HCT116 (cell line): ENCODE results near the gene SLC9B1. TPM values are rescaled to one million over a fixed set of nuclear protein-coding genes. Genes with fewer than 3 reads are reported as not detected.
"Not testable (repeated sequence)": the region's sequence is repeated elsewhere in the genome, so short reads cannot be mapped to it uniquely, and the experiment has no call there.

ENCODE experiments used
- ATAC-seq: fragments of 200-7000 bp; cut with Tn5 transposase; 2 replicates; pipeline ENCODE4 v1.9.1; 2020; ENCODE audit warnings: mild to moderate bottlenecking, moderate library complexity
- BruUV-seq: library from RNA; stranded (reverse); fragments of 400-500 nt; replicated peaks from 2 replicates; lab custom pipeline; 2021; lab: Mats Ljungman, UMichigan
- CTCF ChIA-PET: fragments of 300-600 bp; sonication (Branson Sonifier 250); formaldehyde crosslinking; loops from one replicate; lab custom pipeline; 2021; ENCODE audit warnings: antibody characterized with exemption; lab: Charles Lee
- POLR2A ChIA-PET: fragments of 300-600, 350-600 bp; sonication (Branson Sonifier 250); formaldehyde crosslinking; loops from one replicate; lab custom pipeline; 2021; ENCODE audit warnings: antibody characterized with exemption; lab: Charles Lee
- RAD21 ChIA-PET, 2 experiments: fragments of 300-600 bp; sonication (Branson Sonifier 250); formaldehyde crosslinking; loops; one replicate each; lab custom pipeline; 2023; ENCODE audit warnings: low total read pairs in 2 of 2; ENCODE audit not compliant: uncharacterized antibody in 2 of 2, unreplicated experiment in 2 of 2, low non-redundant PET in 1 of 2; lab: Charles Lee
- DNase-seq: peaks from one replicate; pipeline ENCODE4 v3.0.0-alpha.2; 2010; ENCODE audit warnings: low read depth, low spot score
- H2AFZ ChIP-seq: fragments of 200-600 bp; shearing (Covaris generic), sonication (generic); 2 replicates; pipeline ENCODE4 v1.6.1; 2017; ENCODE audit warnings: low read depth, mixed run types, mixed read lengths, antibody characterized with exemption, low read length; ENCODE audit not compliant: poor library complexity, severe bottlenecking
- H3K27ac ChIP-seq: 2 replicates; pipeline ENCODE4 v1.5.1; 2012; ENCODE audit warnings: low read depth, low read length
- H3K27me3 ChIP-seq: fragments of 200-600 bp; sonication (generic); 2 replicates; pipeline ENCODE4 v1.6.1; 2016; ENCODE audit warnings: mixed run types, low read length, mixed read lengths; ENCODE audit not compliant: insufficient read depth
- H3K36me3 ChIP-seq, 2 experiments: fragments of 200-500 bp in 1 of 2; fragments of 200-600 bp in 1 of 2; sonication (Bioruptor generic) in 1 of 2; sonication (generic) in 1 of 2; 2 replicates each; pipeline versions ENCODE4 v1.5.1 to v1.6.1; 2014 to 2016; ENCODE audit warnings: low read length in 2 of 2, inconsistent platforms in 1 of 2, mixed read lengths in 1 of 2, mixed run types in 1 of 2; ENCODE audit not compliant: insufficient read depth in 2 of 2, control insufficient read depth in 1 of 2
- H3K4me1 ChIP-seq, 2 experiments: fragments of 200-600 bp in 1 of 2; sonication (generic) in 1 of 2; 2 replicates each; pipeline versions ENCODE4 v1.5.1 to v1.6.1; 2012 to 2017; ENCODE audit warnings: low read length in 2 of 2, inconsistent platforms in 1 of 2, mild to moderate bottlenecking in 1 of 2, mixed read lengths in 1 of 2, mixed run types in 1 of 2, moderate library complexity in 1 of 2; ENCODE audit not compliant: insufficient read depth in 2 of 2, control insufficient read depth in 1 of 2
- H3K4me2 ChIP-seq: fragments of 200-600 bp; sonication (generic); 2 replicates; pipeline ENCODE4 v1.6.1; 2017; ENCODE audit warnings: mixed run types, low read length, mixed read lengths
- H3K4me3 ChIP-seq, 2 experiments: fragments of 200-600 bp in 1 of 2; sonication (generic) in 1 of 2; replicated peaks in 1 of 2; 2 replicates each; pipeline ENCODE4 v1.5.1; 2011 to 2016; ENCODE audit warnings: low read length in 2 of 2, control low read depth in 1 of 2, low read depth in 1 of 2, mild to moderate bottlenecking in 1 of 2, mixed read lengths in 1 of 2, mixed run types in 1 of 2
- H3K79me2 ChIP-seq: fragments of 200-600 bp; sonication (generic); 2 replicates; pipeline ENCODE4 v1.6.1; 2017; ENCODE audit warnings: mild to moderate bottlenecking, mixed run types, low read length, moderate library complexity, mixed read lengths; ENCODE audit not compliant: insufficient read depth
- H3K9ac ChIP-seq: fragments of 200-600 bp; sonication (generic); 2 replicates; pipeline ENCODE4 v1.6.1; 2016; ENCODE audit warnings: low read length, mixed read lengths
- H3K9me2 ChIP-seq: fragments of 200-600 bp; sonication (generic), shearing (Covaris generic); 2 replicates; pipeline ENCODE4 v1.6.1; 2017; ENCODE audit warnings: mixed run types, mild to moderate bottlenecking, moderate library complexity; ENCODE audit not compliant: insufficient read depth
- H3K9me3 ChIP-seq, 2 experiments: fragments of 200-500 bp in 1 of 2; fragments of 200-600 bp in 1 of 2; sonication (Bioruptor generic) in 1 of 2; sonication (generic) in 1 of 2; 2 replicates each; pipeline ENCODE4 v1.6.1; 2014 to 2017; ENCODE audit warnings: low read length in 2 of 2, mixed read lengths in 2 of 2, inconsistent platforms in 1 of 2, low read depth in 1 of 2, mild to moderate bottlenecking in 1 of 2, mixed run types in 1 of 2, moderate library complexity in 1 of 2; ENCODE audit not compliant: control insufficient read depth in 1 of 2, insufficient read depth in 1 of 2
- H4K20me1 ChIP-seq: fragments of 200-600 bp; sonication (generic), shearing (Covaris generic); 2 replicates; pipeline ENCODE4 v1.6.1; 2017; ENCODE audit warnings: mixed run types, mild to moderate bottlenecking, moderate library complexity; ENCODE audit not compliant: insufficient read depth
- ZFX ChIP-seq: fragments of 450-650 bp; IDR thresholded peaks from 2 replicates; pipeline ENCODE4 v1.6.1; 2017
- intact Hi-C: fragments of 100-400 bp; cut with micrococcal nuclease; formaldehyde crosslinking; loops from 2 replicates; pipeline ENCODE4 v1.10.0; 2022
- total RNA-seq: library from RNA; stranded (reverse); gene quantifications from one replicate; pipeline ENCODE4 v1.2.1, GENCODE V29; 2021; ENCODE audit not compliant: unreplicated experiment
- TF ChIP-seq, protein P1 (sequence below): IDR thresholded peaks from 2 replicates; pipeline ENCODE4 v1.6.1; 2012

Gene SLC9B1
- total RNA-seq, 1 experiment from 2014 or later, result 0.74 TPM

GRCh38 chr4:102878349-102878748 is 141.2 kb downstream of the SLC9B1 start:
- H3K9me2 ChIP-seq, RAD21 ChIA-PET, H3K4me2 ChIP-seq, intact Hi-C loops, H2AFZ ChIP-seq, H4K20me1 ChIP-seq, POLR2A ChIA-PET, H3K27me3 ChIP-seq, CTCF ChIA-PET, H3K9me3 ChIP-seq, H3K4me3 ChIP-seq, H3K9ac ChIP-seq, H3K4me1 ChIP-seq, BruUV-seq, DNase-seq, ATAC-seq, H3K27ac ChIP-seq: not testable (repeated sequence)
- peaks cover 64% of the 10 kb centered on the region for H3K79me2 ChIP-seq
- H3K36me3 ChIP-seq, result peaks cover 0 to 24% of the 10 kb centered on the region in 2 experiments; a peak in 3 of 4 replicates

DNA sequence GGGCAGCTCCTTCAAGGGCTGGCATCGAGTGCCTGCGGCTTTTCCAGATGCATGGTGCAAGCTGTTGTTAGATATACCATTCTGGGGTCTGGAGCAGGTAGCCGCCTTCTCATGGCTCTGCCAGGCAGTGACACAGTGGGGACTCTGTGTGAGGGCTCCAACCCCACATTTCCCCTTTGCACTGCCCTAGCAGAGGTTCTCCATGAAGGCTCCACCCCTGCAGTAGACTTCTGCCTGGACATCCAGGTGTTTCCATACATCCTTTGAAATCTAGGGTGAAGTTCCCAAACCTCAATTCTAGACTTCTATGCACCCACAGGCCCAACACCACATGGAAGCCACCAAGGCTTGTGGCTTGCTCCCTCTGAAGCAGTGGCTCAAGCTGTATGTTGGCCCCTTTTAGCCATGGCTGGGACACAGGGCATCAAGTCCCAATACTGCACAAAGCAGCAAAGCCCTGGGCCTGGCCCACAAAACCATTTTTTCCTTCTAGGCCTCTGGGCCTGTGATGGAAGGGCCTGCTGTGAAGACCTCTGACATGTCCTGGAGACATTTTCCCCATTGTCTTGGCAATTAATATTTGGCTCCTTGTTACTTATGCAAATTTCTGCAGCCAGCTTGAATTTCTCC is 141.9 kb downstream of the SLC9B1 start:
- H4K20me1 ChIP-seq, ATAC-seq, H3K4me1 ChIP-seq, H3K4me2 ChIP-seq, BruUV-seq, H3K4me3 ChIP-seq, CTCF ChIA-PET, RAD21 ChIA-PET, POLR2A ChIA-PET, DNase-seq, H3K27me3 ChIP-seq, H3K9me3 ChIP-seq, H3K27ac ChIP-seq, H3K9me2 ChIP-seq, intact Hi-C loops, H2AFZ ChIP-seq, H3K9ac ChIP-seq: not testable (repeated sequence)
- peaks cover 0 to 24% of the 10 kb centered on the region in 2 experiments; a peak in 3 of 4 replicates for H3K36me3 ChIP-seq
- H3K79me2 ChIP-seq, result peaks cover 70% of the 10 kb centered on the region

GRCh38 chr4:102871772-102872171 is 147.7 kb downstream of the SLC9B1 start:
- Histone ChIP-seq H3K9me3 (peaks cover 0 to under 1% of the 10 kb centered on the region in 2 experiments; a peak in 1 of 4 replicates), H3K4me2 (no peak overlapping the region), H3K9ac (no peak overlapping the region), H3K9me2 (no peaks in the 10 kb centered on the region), H3K79me2 (peaks cover 90% of the 10 kb centered on the region), H3K27ac (no peak overlapping the region), H2AFZ (no peak overlapping the region), H4K20me1 (no peaks in the 10 kb centered on the region), H3K4me3 (no peak overlapping the region), H3K36me3 (peaks cover 0 to 14% of the 10 kb centered on the region in 2 experiments; a peak in 3 of 4 replicates), H3K4me1 (peaks cover 5 to 28% of the 10 kb centered on the region in 2 experiments; a peak in 3 of 4 replicates), H3K27me3 (no peaks in the 10 kb centered on the region)
- ChIA-PET RAD21 (no interaction called here), CTCF (no interaction called here), POLR2A (no interaction called here)
- BruUV-seq, result no TSS peak
- intact Hi-C loops, result no loop called here
- DNase-seq (no peak), ATAC-seq (no peak)
- TF ChIP-seq ZFX, result no peak
- TF ChIP-seq, protein P1, sequence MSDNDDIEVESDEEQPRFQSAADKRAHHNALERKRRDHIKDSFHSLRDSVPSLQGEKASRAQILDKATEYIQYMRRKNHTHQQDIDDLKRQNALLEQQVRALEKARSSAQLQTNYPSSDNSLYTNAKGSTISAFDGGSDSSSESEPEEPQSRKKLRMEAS, result no peak
